ENCODE measurements around the gene KITLG.

- TF ChIP-seq CTCF (IDR thresholded peaks at IDR 0.05) (no peak), POLR2A (IDR thresholded peaks at IDR 0.05) (no peak)
Observed at GRCh38 chr12:88552610-88553079, 27.6 kb downstream of the KITLG start.
